Liver (tissue), 3 donors: ENCODE measurements around the gene IFT20.

ENCODE experiments used
- CTCF ChIP-seq: fragments of 150-350 bp; IDR thresholded peaks from 2 replicates; pipeline ENCODE4 v1.5.1; 2017; ENCODE audit warnings: improper control_type of control experiment, low read depth, low read length; ENCODE audit not compliant: missing input control
- EGR1 ChIP-seq, 2 donors: IDR thresholded peaks; 2 replicates each; pipeline ENCODE4 v1.6.1; 2016 to 2018; ENCODE audit warnings: antibody characterized with exemption in 2 of 2, low read depth in 2 of 2
- FOXA1 ChIP-seq: IDR thresholded peaks from 2 replicates; pipeline ENCODE4 v1.6.1; 2016; ENCODE audit warnings: antibody characterized with exemption
- HNF4A ChIP-seq, 2 donors: conservative IDR thresholded peaks; 2 replicates each; pipeline ENCODE4 v1.6.1; 2016; ENCODE audit warnings: antibody characterized with exemption in 2 of 2, mild to moderate bottlenecking in 2 of 2
- JUND ChIP-seq, 2 donors: IDR thresholded peaks; 2 replicates each; pipeline ENCODE4 v1.6.1; 2016; ENCODE audit warnings: antibody characterized with exemption in 2 of 2
- SP1 ChIP-seq: IDR thresholded peaks from 2 replicates; pipeline ENCODE4 v1.6.1; 2018; ENCODE audit warnings: antibody characterized with exemption, mild to moderate bottlenecking
- TAF1 ChIP-seq: conservative IDR thresholded peaks from 2 replicates; pipeline ENCODE4 v1.6.1; 2016; ENCODE audit warnings: antibody characterized with exemption, mild to moderate bottlenecking
- YY1 ChIP-seq: IDR thresholded peaks from 2 replicates; pipeline ENCODE4 v1.6.1; 2016; ENCODE audit warnings: antibody characterized with exemption, mild to moderate bottlenecking
- TF ChIP-seq, protein P1 (sequence below): IDR thresholded peaks from 2 replicates; pipeline ENCODE4 v1.6.1; 2016; ENCODE audit warnings: antibody characterized with exemption
- TF ChIP-seq, protein P2 (sequence below): IDR thresholded peaks from 2 replicates; pipeline ENCODE4 v1.6.1; 2016; ENCODE audit warnings: antibody characterized with exemption, mild to moderate bottlenecking
- TF ChIP-seq, protein P3 (sequence below): IDR thresholded peaks from 2 replicates; pipeline ENCODE4 v1.6.1; 2016; ENCODE audit warnings: antibody characterized with exemption
- donor health status: healthy.
- donor health status: healthy.

- no peak for TF ChIP-seq CTCF
- TF ChIP-seq, protein P1, sequence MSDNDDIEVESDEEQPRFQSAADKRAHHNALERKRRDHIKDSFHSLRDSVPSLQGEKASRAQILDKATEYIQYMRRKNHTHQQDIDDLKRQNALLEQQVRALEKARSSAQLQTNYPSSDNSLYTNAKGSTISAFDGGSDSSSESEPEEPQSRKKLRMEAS = no peak
- no peak for TF ChIP-seq JUND (IDR thresholded peaks at IDR 0.05)
- no peak for TF ChIP-seq FOXA1
- TF ChIP-seq TAF1 = no peak
- peak; percentile 11 for TF ChIP-seq YY1
- no peak for TF ChIP-seq SP1
- TF ChIP-seq, protein P2, sequence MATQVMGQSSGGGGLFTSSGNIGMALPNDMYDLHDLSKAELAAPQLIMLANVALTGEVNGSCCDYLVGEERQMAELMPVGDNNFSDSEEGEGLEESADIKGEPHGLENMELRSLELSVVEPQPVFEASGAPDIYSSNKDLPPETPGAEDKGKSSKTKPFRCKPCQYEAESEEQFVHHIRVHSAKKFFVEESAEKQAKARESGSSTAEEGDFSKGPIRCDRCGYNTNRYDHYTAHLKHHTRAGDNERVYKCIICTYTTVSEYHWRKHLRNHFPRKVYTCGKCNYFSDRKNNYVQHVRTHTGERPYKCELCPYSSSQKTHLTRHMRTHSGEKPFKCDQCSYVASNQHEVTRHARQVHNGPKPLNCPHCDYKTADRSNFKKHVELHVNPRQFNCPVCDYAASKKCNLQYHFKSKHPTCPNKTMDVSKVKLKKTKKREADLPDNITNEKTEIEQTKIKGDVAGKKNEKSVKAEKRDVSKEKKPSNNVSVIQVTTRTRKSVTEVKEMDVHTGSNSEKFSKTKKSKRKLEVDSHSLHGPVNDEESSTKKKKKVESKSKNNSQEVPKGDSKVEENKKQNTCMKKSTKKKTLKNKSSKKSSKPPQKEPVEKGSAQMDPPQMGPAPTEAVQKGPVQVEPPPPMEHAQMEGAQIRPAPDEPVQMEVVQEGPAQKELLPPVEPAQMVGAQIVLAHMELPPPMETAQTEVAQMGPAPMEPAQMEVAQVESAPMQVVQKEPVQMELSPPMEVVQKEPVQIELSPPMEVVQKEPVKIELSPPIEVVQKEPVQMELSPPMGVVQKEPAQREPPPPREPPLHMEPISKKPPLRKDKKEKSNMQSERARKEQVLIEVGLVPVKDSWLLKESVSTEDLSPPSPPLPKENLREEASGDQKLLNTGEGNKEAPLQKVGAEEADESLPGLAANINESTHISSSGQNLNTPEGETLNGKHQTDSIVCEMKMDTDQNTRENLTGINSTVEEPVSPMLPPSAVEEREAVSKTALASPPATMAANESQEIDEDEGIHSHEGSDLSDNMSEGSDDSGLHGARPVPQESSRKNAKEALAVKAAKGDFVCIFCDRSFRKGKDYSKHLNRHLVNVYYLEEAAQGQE = no peak
- no peak for TF ChIP-seq EGR1 (IDR thresholded peaks at IDR 0.05; ENCODE audit: low read depth in 2 of 2)
- TF ChIP-seq HNF4A (conservative IDR thresholded peaks at IDR 0.05) = no peak
- TF ChIP-seq, protein P3, sequence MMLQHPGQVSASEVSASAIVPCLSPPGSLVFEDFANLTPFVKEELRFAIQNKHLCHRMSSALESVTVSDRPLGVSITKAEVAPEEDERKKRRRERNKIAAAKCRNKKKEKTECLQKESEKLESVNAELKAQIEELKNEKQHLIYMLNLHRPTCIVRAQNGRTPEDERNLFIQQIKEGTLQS = no peak
Observed at GRCh38 chr17:28370744-28371103, 35.5 kb upstream of the IFT20 start.
